Parathyroid adenoma (tissue), 2 donors: Measurements from ENCODE around the gene HAPLN1.

Source experiments
- H2AFZ ChIP-seq: fragments of 300-600 bp; sonication (generic); one replicate; pipeline ENCODE4 v1.7.0; 2017; ENCODE audit warnings: antibody characterized with exemption, mild to moderate bottlenecking
- H3K27ac ChIP-seq: fragments of 300-600 bp; sonication (generic); one replicate; pipeline ENCODE4 v1.7.0; 2017
- H3K27me3 ChIP-seq: fragments of 300-600 bp; sonication (generic); one replicate; pipeline ENCODE4 v1.7.0; 2017; ENCODE audit warnings: low read length; ENCODE audit not compliant: control insufficient read depth, insufficient read depth
- H3K36me3 ChIP-seq: fragments of 300-600 bp; sonication (generic); one replicate; pipeline ENCODE4 v1.7.0; 2017; ENCODE audit warnings: low read length; ENCODE audit not compliant: control insufficient read depth, insufficient read depth
- H3K4me1 ChIP-seq: fragments of 300-600 bp; sonication (generic); one replicate; pipeline ENCODE4 v1.7.0; 2017; ENCODE audit warnings: control low read depth
- H3K4me2 ChIP-seq: fragments of 300-600 bp; sonication (generic); one replicate; pipeline ENCODE4 v1.7.0; 2017; ENCODE audit warnings: low read length
- H3K4me3 ChIP-seq: fragments of 300-600 bp; sonication (generic); one replicate; pipeline ENCODE4 v1.7.0; 2017; ENCODE audit warnings: low read depth, low read length
- H3K79me2 ChIP-seq: fragments of 300-600 bp; sonication (generic); one replicate; pipeline ENCODE4 v1.7.0; 2017; ENCODE audit warnings: control low read depth
- H3K9ac ChIP-seq: fragments of 300-600 bp; sonication (generic); one replicate; pipeline ENCODE4 v1.7.0; 2017; ENCODE audit warnings: mild to moderate bottlenecking
- H3K9me3 ChIP-seq: fragments of 300-600 bp; sonication (generic); one replicate; pipeline ENCODE4 v1.7.0; 2017; ENCODE audit warnings: low read length; ENCODE audit not compliant: control insufficient read depth
- CTCF ChIP-seq: fragments of 300-600 bp; sonication (generic); IDR thresholded peaks from one replicate; pipeline ENCODE4 v1.7.0; 2017; ENCODE audit warnings: antibody characterized with exemption, mild to moderate bottlenecking
- donor health status: primary hyperparathyroidism.

The HAPLN1 gene

GRCh38 chr5:83614841-83615240, 105.8 kb downstream of the HAPLN1 start:
- TF ChIP-seq CTCF: no peak
- Histone ChIP-seq H3K4me1 (no peaks in the 10 kb centered on the region), H3K4me2 (no peak overlapping the region), H3K79me2 (no peaks in the 10 kb centered on the region), H2AFZ (no peak overlapping the region), H3K36me3 (no peaks in the 10 kb centered on the region), H3K9ac (no peak overlapping the region), H3K4me3 (no peak overlapping the region), H3K27me3 (no peaks in the 10 kb centered on the region), H3K9me3 (no peaks in the 10 kb centered on the region), H3K27ac (no peak overlapping the region)

GRCh38 chr5:83608122-83608521, 112.5 kb downstream of the HAPLN1 start:
- H3K4me3 ChIP-seq: no peak overlapping the region
- no peaks in the 10 kb centered on the region for H3K79me2 ChIP-seq
- H3K9me3 ChIP-seq: no peaks in the 10 kb centered on the region
- no peak overlapping the region for H3K4me2 ChIP-seq
- H3K36me3 ChIP-seq: no peaks in the 10 kb centered on the region
- no peak for TF ChIP-seq CTCF
- no peak overlapping the region for H3K27ac ChIP-seq
- no peaks in the 10 kb centered on the region for H3K4me1 ChIP-seq
- no peak overlapping the region for H3K9ac ChIP-seq
- no peak overlapping the region for H2AFZ ChIP-seq
- no peaks in the 10 kb centered on the region for H3K27me3 ChIP-seq

- no peaks in the 10 kb centered on the region for H3K79me2 ChIP-seq
- no peak overlapping the region for H3K27ac ChIP-seq
- no peak overlapping the region for H3K4me2 ChIP-seq
- H3K27me3 ChIP-seq: no peaks in the 10 kb centered on the region
- H3K4me1 ChIP-seq: no peaks in the 10 kb centered on the region
- no peak overlapping the region for H3K9ac ChIP-seq
- H3K4me3 ChIP-seq: no peak overlapping the region
- no peak overlapping the region for H2AFZ ChIP-seq
- H3K9me3 ChIP-seq: no peaks in the 10 kb centered on the region
- H3K36me3 ChIP-seq: no peaks in the 10 kb centered on the region
- TF ChIP-seq CTCF: no peak
Observed at GRCh38 chr5:83595217-83595616, 125.4 kb downstream of the HAPLN1 start.

GRCh38 chr5:83590966-83591365, 129.7 kb downstream of the HAPLN1 start:
- no peak overlapping the region for H3K4me2 ChIP-seq
- H3K9ac ChIP-seq: no peak overlapping the region
- no peak overlapping the region for H3K4me3 ChIP-seq
- H3K4me1 ChIP-seq: no peaks in the 10 kb centered on the region
- no peaks in the 10 kb centered on the region for H3K79me2 ChIP-seq
- no peaks in the 10 kb centered on the region for H3K27me3 ChIP-seq
- TF ChIP-seq CTCF: no peak
- no peak overlapping the region for H2AFZ ChIP-seq
- no peaks in the 10 kb centered on the region for H3K36me3 ChIP-seq
- H3K9me3 ChIP-seq: no peaks in the 10 kb centered on the region
- H3K27ac ChIP-seq: no peak overlapping the region

GRCh38 chr5:83589786-83590185, 130.9 kb downstream of the HAPLN1 start:
- Histone ChIP-seq H3K4me2 (no peak overlapping the region), H3K4me1 (no peaks in the 10 kb centered on the region), H2AFZ (no peak overlapping the region), H3K27ac (no peak overlapping the region), H3K36me3 (no peaks in the 10 kb centered on the region), H3K79me2 (no peaks in the 10 kb centered on the region), H3K9me3 (no peaks in the 10 kb centered on the region), H3K9ac (no peak overlapping the region), H3K4me3 (no peak overlapping the region), H3K27me3 (no peaks in the 10 kb centered on the region)
- no peak for TF ChIP-seq CTCF
